Ishikawa (cell line): ENCODE data around the gene KIFC3.

Experiments
- CEBPB ChIP-seq: IDR thresholded peaks from 2 replicates; pipeline ENCODE4 v1.6.1; 2012
- CREB1 ChIP-seq: IDR thresholded peaks from 2 replicates; pipeline ENCODE4 v1.6.1; 2012; ENCODE audit warnings: low read depth
- EP300 ChIP-seq: IDR thresholded peaks from 2 replicates; pipeline ENCODE4 v1.6.1; 2012; ENCODE audit warnings: borderline replicate concordance
- NFIC ChIP-seq: IDR thresholded peaks from 2 replicates; pipeline ENCODE4 v1.6.1; 2012
- RAD21 ChIP-seq: IDR thresholded peaks from 2 replicates; pipeline ENCODE4 v1.6.1; 2012; ENCODE audit warnings: low read depth
- REST ChIP-seq: IDR thresholded peaks from 2 replicates; pipeline ENCODE4 v1.6.1; 2012; ENCODE audit warnings: low read depth, mild to moderate bottlenecking
- TAF1 ChIP-seq: IDR thresholded peaks from 2 replicates; pipeline ENCODE4 v1.6.1; 2012; ENCODE audit warnings: low read depth, mild to moderate bottlenecking
- YY1 ChIP-seq: IDR thresholded peaks from 2 replicates; pipeline ENCODE4 v1.6.1; 2012; ENCODE audit warnings: low read depth
- ZBTB7A ChIP-seq: IDR thresholded peaks from 2 replicates; pipeline ENCODE4 v1.6.1; 2012; ENCODE audit warnings: low read depth

- no peak for TF ChIP-seq NFIC
- no peak for TF ChIP-seq EP300
- no peak for TF ChIP-seq ZBTB7A
- TF ChIP-seq CEBPB, result no peak
- no peak for TF ChIP-seq RAD21
- TF ChIP-seq TAF1, result no peak
- TF ChIP-seq REST, result no peak
- TF ChIP-seq CREB1, result no peak
- no peak for TF ChIP-seq YY1
Observed at GRCh38 chr16:57725151-57725550, 77.1 kb downstream of the KIFC3 start.
